IgD-negative memory B cell (primary cell): ENCODE data around the gene ATF7. TPM values are rescaled to one million over a fixed set of nuclear protein-coding genes. Genes with fewer than 3 reads are reported as not detected.

Experiments used
- H3K27ac Mint-ChIP-seq, 3 donors: one replicate each; pipeline ENCODE4 v1.8.0; 2020 to 2022; ENCODE audit warnings: mild to moderate bottlenecking in 3 of 3, mixed read lengths in 3 of 3, moderate library complexity in 1 of 3
- H3K27me3 Mint-ChIP-seq: one replicate; pipeline ENCODE4 v1.8.0; 2021; ENCODE audit warnings: mixed read lengths
- H3K36me3 Mint-ChIP-seq: one replicate; pipeline ENCODE4 v1.8.0; 2020; ENCODE audit warnings: mild to moderate bottlenecking, mixed read lengths
- H3K4me1 Mint-ChIP-seq, 3 donors: one replicate each; pipeline ENCODE4 v1.8.0; 2020 to 2022; ENCODE audit warnings: mixed read lengths in 3 of 3, mild to moderate bottlenecking in 1 of 3
- H3K4me3 Mint-ChIP-seq, 4 donors: one replicate each; pipeline ENCODE4 v1.8.0; 2020 to 2022; ENCODE audit warnings: mild to moderate bottlenecking in 4 of 4, mixed read lengths in 4 of 4, moderate library complexity in 3 of 4
- H3K9me3 Mint-ChIP-seq, 3 donors: one replicate each; pipeline ENCODE4 v1.8.0; 2020 to 2021; ENCODE audit warnings: mixed read lengths in 3 of 3, mild to moderate bottlenecking in 1 of 3
- polyA plus RNA-seq: library from polyadenylated mRNA; unstranded; fragments of 300-500 nt; fragmentation: Illumina TruSeq; gene quantifications from one replicate; pipeline ENCODE4 v1.2.3, GENCODE V29; 2021

Gene ATF7
- polyA plus RNA-seq, 1 donor from 2014 or later = 14.4 TPM

DNA sequence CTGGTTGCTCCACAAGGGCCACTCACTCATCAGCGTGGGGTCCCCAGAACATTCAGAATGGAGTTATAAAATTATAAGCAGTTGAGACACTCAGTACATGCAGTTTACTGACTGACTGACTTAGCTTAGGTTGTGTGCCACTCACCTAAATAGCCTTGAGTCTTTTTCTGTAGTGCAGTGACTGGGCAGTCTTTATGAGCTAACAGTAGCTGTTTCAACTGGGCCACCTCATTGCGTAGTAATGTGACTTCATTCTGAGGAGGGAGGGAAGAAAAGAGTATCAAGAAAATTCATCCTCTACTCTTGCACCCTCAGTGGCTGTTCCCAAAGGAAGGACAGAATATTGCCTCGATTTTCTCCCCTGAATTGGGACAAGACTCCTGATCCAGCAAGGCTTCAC is 103.1 kb downstream of the ATF7 start:
- no peak overlapping the region for H3K4me3 Mint-ChIP-seq
- H3K4me1 Mint-ChIP-seq = peaks cover 0 to 5% (median 0%) of the 10 kb centered on the region in 3 donors
- peaks cover 5% of the 10 kb centered on the region for H3K36me3 Mint-ChIP-seq
- no peaks in the 10 kb centered on the region for H3K27me3 Mint-ChIP-seq
- no peaks in the 10 kb centered on the region for H3K9me3 Mint-ChIP-seq
- H3K27ac Mint-ChIP-seq = no peak overlapping the region

GRCh38 chr12:53518381-53518780 is 107.8 kb downstream of the ATF7 start:
- no peaks in the 10 kb centered on the region for H3K27me3 Mint-ChIP-seq
- no peak overlapping the region for H3K27ac Mint-ChIP-seq
- H3K4me3 Mint-ChIP-seq = no peak overlapping the region
- H3K36me3 Mint-ChIP-seq = peaks cover 9% of the 10 kb centered on the region
- H3K4me1 Mint-ChIP-seq = peaks cover 0 to 6% (median 0%) of the 10 kb centered on the region in 3 donors
- no peaks in the 10 kb centered on the region for H3K9me3 Mint-ChIP-seq

GRCh38 chr12:53516758-53517455 is 109.3 kb downstream of the ATF7 start:
- peaks cover 0 to 6% (median 0%) of the 10 kb centered on the region in 3 donors for H3K4me1 Mint-ChIP-seq
- no peaks in the 10 kb centered on the region for H3K9me3 Mint-ChIP-seq
- peaks cover 11% of the 10 kb centered on the region for H3K36me3 Mint-ChIP-seq
- H3K27ac Mint-ChIP-seq = peak overlapping the region in 1 of 3 donors; percentile 86
- H3K27me3 Mint-ChIP-seq = no peaks in the 10 kb centered on the region
- no peak overlapping the region for H3K4me3 Mint-ChIP-seq

- H3K4me1 Mint-ChIP-seq = peaks cover 0 to 3% (median 0%) of the 10 kb centered on the region in 3 donors
- peak overlapping the region in 1 of 3 donors; percentile 48 for H3K27ac Mint-ChIP-seq
- peaks cover 7% of the 10 kb centered on the region for H3K36me3 Mint-ChIP-seq
- no peak overlapping the region for H3K4me3 Mint-ChIP-seq
- no peaks in the 10 kb centered on the region for H3K9me3 Mint-ChIP-seq
- no peaks in the 10 kb centered on the region for H3K27me3 Mint-ChIP-seq
Measured at GRCh38 chr12:53515291-53515680, 110.9 kb downstream of the ATF7 start.

- peaks cover 0 to 3% (median 0%) of the 10 kb centered on the region in 3 donors for H3K4me1 Mint-ChIP-seq
- H3K27me3 Mint-ChIP-seq = no peaks in the 10 kb centered on the region
- no peaks in the 10 kb centered on the region for H3K9me3 Mint-ChIP-seq
- H3K27ac Mint-ChIP-seq = no peak overlapping the region
- no peak overlapping the region for H3K4me3 Mint-ChIP-seq
- H3K36me3 Mint-ChIP-seq = peaks cover 7% of the 10 kb centered on the region
Measured at GRCh38 chr12:53514628-53515290, 111.4 kb downstream of the ATF7 start.

- peaks cover 7% of the 10 kb centered on the region for H3K36me3 Mint-ChIP-seq
- H3K27me3 Mint-ChIP-seq = no peaks in the 10 kb centered on the region
- peaks cover 0 to 3% (median under 1%) of the 10 kb centered on the region in 3 donors for H3K4me1 Mint-ChIP-seq
- no peaks in the 10 kb centered on the region for H3K9me3 Mint-ChIP-seq
- no peak overlapping the region for H3K4me3 Mint-ChIP-seq
- H3K27ac Mint-ChIP-seq = no peak overlapping the region
Measured at GRCh38 chr12:53513712-53514410, 112.3 kb downstream of the ATF7 start.

GRCh38 chr12:53510181-53510812 is 115.9 kb downstream of the ATF7 start:
- Mint-ChIP-seq H3K27ac (peak overlapping the region in 1 of 3 donors; percentile 81), H3K36me3 (peaks cover 2% of the 10 kb centered on the region), H3K4me3 (no peak overlapping the region), H3K27me3 (no peaks in the 10 kb centered on the region), H3K4me1 (peaks cover 4 to 7% (median 5%) of the 10 kb centered on the region in 3 donors), H3K9me3 (no peaks in the 10 kb centered on the region)

GRCh38 chr12:53508534-53509170 is 117.5 kb downstream of the ATF7 start:
- Mint-ChIP-seq H3K27me3 (no peaks in the 10 kb centered on the region), H3K4me3 (peak overlapping the region in 1 of 4 donors; percentile 45), H3K27ac (peak overlapping the region in 2 of 3 donors; percentile 32 to 43), H3K4me1 (peaks cover 4 to 7% (median 5%) of the 10 kb centered on the region in 3 donors), H3K9me3 (no peaks in the 10 kb centered on the region), H3K36me3 (peaks cover 2% of the 10 kb centered on the region)

GRCh38 chr12:53507603-53507885 is 118.6 kb downstream of the ATF7 start:
- Mint-ChIP-seq H3K9me3 (no peaks in the 10 kb centered on the region), H3K36me3 (no peaks in the 10 kb centered on the region), H3K27ac (peak overlapping the region in 1 of 3 donors; percentile 47), H3K27me3 (no peaks in the 10 kb centered on the region), H3K4me1 (peaks cover 4 to 7% (median 5%) of the 10 kb centered on the region in 3 donors), H3K4me3 (no peak overlapping the region)

DNA sequence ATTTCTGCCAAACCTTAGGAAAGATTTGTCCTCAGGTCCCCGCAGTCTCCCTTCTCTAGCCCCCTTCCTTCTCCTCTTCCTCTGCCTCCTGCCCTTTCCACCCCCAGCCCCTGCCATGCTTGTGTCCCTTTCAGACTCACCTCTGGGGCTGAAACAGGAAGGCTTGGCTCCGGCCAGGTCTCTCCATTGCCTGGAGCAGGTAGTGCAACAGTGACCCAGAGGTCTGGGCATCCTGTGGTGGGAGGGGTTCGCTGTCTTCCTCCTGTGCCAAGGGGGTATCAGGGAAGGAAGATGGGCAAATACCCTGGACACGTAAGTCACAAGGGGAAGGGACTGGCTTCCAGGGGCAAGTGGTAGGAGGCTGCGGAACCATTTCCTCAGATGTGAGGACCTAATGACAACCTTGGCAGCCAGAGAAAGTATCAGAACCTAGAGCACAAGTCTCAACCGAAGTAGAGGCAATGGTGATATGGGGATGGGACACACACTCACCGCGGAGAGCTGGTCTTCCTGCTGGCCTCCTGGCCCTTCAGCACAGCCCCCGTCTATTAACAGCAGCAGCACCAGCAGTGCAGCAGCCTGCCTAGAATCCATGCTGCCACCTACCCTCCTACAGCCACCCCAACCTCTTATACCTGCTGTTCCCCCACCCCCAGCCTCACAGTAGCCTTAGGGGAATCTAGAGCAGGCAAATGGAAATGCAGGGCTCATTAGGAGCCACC is 119.1 kb downstream of the ATF7 start, which contains the start of gene NPFF:
NPFF (minus strand) TSS at position 604 of the 722 bp plus-strand sequence; CDS start at position 594, 10 bp downstream.
- Mint-ChIP-seq H3K4me1 (peaks cover 5 to 9% (median 6%) of the 10 kb centered on the region in 3 donors), H3K27me3 (no peaks in the 10 kb centered on the region), H3K36me3 (no peaks in the 10 kb centered on the region), H3K9me3 (no peaks in the 10 kb centered on the region), H3K27ac (peak within 1 kb of the TSS in 2 of 3 donors; percentile 43 to 47), H3K4me3 (peak within 1 kb of the TSS in 1 of 4 donors; percentile 45)

DNA sequence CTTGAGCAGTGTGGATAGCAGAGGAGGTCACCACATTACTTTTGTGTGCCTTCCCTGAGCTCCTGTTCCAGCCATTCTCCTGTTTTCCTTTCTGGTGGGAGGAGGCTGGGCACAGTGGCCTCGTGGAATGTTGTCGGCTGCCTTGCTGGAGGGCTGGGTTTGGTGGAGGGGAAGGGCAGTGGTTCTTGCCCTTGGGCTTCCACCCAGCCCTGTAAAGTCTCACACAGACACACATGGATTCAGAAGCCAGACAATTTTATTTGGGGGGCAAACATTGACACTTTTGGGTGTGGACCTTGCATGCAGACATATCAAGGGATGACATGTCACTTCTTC is 119.8 kb downstream of the ATF7 start:
- Mint-ChIP-seq H3K4me3 (no peak overlapping the region), H3K36me3 (no peaks in the 10 kb centered on the region), H3K27me3 (no peaks in the 10 kb centered on the region), H3K27ac (no peak overlapping the region), H3K4me1 (peaks cover 5 to 12% (median 8%) of the 10 kb centered on the region in 3 donors), H3K9me3 (no peaks in the 10 kb centered on the region)

GRCh38 chr12:53505555-53506449 is 120.4 kb downstream of the ATF7 start:
- Mint-ChIP-seq H3K27me3 (no peaks in the 10 kb centered on the region), H3K4me3 (no peak overlapping the region), H3K9me3 (no peaks in the 10 kb centered on the region), H3K27ac (peak overlapping the region in 1 of 3 donors; percentile 87), H3K4me1 (peaks cover 5 to 12% (median 8%) of the 10 kb centered on the region in 3 donors), H3K36me3 (no peaks in the 10 kb centered on the region)

GRCh38 chr12:53505086-53505485 is 121.1 kb downstream of the ATF7 start:
- Mint-ChIP-seq H3K27ac (peak overlapping the region in 2 of 3 donors; percentile 85 to 87), H3K4me3 (peak overlapping the region in 1 of 4 donors; percentile 69), H3K27me3 (no peaks in the 10 kb centered on the region), H3K9me3 (no peaks in the 10 kb centered on the region), H3K36me3 (no peaks in the 10 kb centered on the region), H3K4me1 (peaks cover 5 to 15% (median 8%) of the 10 kb centered on the region in 3 donors)
